Measurements from ENCODE around the gene FITM1.
A peak's percentile ranks its signal among the peaks of the same experiment; 100 is the strongest.

Gene FITM1

GRCh38 chr14:24139272-24139934 lies 8.9 kb downstream of the FITM1 start:
- DNase-seq (ENCODE audit: low read depth in 2 of 2): no peak

DNA sequence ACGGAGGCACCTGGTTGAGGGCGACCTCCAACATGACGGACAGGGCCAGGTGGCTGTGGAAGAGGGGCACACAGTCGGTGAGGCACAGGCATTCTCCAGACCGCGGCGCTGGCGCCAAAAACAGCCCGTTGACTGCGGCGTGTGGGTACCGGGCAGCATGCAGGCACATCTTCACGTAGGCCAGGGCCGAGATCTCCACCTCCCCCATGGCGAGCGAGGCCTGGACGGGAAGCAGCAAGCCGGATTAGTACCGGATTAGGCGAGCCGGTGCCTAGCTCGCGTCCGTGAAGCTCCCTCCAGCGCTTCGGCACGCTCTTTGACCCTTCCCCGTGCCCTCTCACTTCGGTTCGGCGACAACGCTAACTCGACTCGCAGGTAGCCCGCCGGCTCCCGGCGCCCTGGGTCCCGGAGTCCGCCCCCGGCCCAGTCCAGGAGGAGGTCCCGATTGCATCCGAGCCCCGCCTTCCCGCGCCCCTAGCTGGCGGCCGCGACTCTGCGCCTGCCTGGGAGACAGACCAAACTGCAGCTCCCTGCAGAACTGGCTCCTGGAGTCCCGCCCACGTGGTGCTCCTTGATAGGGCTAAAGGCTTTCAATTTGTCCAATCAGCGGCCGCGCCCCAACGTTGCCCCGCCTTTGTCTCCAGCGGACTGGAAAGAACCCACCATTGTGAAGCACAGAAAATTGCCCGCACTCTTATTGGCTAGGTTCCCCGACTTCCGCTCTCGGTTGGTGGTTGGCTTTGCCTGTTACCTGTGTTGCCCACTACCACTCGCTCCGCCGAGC lies 10.8 kb downstream of the FITM1 start, which contains the start of gene EMC9:
Gene EMC9, minus strand, starts transcription at position 495 of the 784 bp plus-strand sequence. Its CDS starts 287 bp downstream, at position 208.
- peak; percentile 99 for DNase-seq (ENCODE audit: low read depth in 2 of 2)

- DNase-seq (ENCODE audit: low read depth in 2 of 2): no peak
These were observed 13.1 kb downstream of the FITM1 start for GRCh38 chr14:24143511-24143910.

DNA sequence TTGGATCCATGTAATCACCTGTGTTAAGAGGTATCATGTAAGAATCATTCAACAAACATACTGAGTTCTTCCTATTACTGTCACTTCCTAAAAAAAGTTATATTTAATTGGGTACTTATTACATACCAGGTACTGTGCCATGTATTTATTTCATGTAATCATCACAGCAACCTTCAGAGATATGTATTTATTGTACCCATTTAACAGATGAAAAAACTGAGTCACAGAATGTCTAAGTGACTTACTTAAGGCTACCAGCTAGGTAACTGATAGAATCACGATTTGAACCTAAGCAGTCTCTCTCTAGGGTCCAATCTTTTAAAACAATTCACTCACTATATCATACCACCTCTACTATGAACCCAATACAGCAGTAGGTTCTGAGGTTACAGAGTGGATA lies 14.0 kb downstream of the FITM1 start:
- DNase-seq (ENCODE audit: low read depth in 2 of 2): no peak

DNA sequence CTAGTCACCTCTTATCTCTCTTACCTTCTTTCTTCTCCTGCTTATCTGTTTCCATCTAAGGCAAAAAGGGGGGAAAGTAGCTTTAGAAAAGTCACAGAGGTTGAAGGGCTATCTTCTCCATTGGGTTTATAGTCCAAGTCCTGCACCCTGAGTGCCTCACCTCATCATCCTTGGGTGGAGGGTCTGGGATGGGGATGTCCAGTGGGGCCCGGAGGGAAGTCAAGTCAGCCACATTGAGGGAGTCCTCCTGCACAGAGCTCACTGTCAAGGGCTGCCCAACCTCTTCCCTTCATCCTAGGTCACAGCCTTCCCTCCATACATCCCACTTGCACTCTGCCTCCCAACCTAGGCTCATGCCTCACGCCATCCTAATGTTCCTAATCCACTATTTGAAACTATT lies 14.8 kb downstream of the FITM1 start:
- no peak for DNase-seq (ENCODE audit: low read depth in 2 of 2)

DNA sequence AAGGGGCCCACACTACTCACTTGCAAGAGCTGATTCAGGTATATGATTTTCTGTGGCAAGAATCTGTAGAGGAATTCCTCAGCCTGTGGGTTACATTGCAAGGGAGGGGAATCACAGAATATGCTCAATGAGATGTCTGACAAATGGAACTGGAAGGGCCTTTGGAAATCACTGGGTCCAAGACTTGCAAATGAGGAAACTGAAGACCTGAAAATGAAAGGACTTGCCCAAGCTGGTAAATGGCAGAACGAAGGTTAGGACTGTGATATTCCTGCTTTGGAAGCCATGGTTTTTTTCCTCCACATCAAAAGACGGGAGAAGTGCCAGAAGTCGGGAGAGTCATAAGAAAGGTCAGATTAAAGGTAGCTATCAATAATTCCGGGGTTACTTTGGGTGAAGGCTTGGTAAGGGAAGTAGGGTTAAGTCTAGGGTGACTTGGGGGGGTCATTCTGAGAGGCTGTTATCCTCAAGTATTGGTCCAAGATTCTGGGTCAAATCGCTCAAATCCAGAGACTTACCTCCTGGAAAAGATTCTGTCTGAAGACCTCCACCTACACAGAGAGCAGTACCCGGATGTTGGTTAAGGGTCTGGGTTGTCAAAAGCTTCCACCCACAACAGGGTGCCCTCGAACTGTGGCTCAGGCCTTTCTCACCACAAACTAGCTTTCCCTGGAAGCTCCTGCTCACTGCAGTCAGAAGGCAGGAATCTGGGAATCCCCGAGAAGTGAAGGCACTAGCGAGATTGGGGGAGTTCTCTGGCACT lies 15.4 kb downstream of the FITM1 start:
- DNase-seq (ENCODE audit: low read depth in 2 of 2): no peak

- peak; percentile 65 to 75 for DNase-seq (ENCODE audit: low read depth in 2 of 2)
These were observed 16.1 kb downstream of the FITM1 start, which contains the start of gene PSME2 for GRCh38 chr14:24146453-24146977. Gene PSME2 (minus strand): TSS chr14:24146610. CDS start chr14:24146581, 29 bp downstream.

GRCh38 chr14:24146978-24147760 lies 16.7 kb downstream of the FITM1 start, which contains the start of gene RNF31:
Gene RNF31 (plus strand): TSS chr14:24147498. CDS start chr14:24147699, 201 bp downstream.
- DNase-seq (ENCODE audit: low read depth in 2 of 2): peak; percentile 93 to 95

- no peak for DNase-seq (ENCODE audit: low read depth in 2 of 2)
These were observed 17.4 kb downstream of the FITM1 start for GRCh38 chr14:24147761-24148428.

DNA sequence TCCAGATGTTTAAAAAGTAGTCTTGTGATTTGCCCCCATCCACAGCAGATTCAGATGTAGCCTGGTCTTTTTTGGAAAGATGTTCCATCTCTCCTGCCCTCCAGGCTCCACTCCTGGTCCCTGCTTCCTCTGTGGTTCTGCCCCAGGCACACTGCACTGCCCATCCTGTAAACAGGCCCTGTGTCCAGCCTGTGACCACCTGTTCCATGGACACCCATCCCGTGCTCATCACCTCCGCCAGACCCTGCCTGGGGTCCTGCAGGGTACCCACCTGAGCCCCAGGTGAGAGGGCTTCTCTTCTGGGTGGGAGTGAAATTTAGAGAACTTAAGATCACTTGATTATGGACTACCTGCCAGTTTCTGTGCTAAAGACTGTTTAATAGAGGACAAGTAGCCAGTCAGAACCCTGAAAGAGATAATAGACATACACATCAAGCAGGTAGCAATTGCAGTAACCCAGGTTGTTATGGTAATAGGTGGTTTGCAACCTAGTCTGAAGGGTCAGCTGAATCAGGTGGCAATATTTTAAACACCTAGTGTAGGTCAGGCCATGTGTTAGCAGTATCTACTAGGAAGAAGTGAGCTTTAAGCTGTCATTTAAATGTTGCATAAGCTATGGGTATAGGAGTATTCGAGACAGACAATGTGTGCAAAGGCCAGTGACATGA lies 19.0 kb downstream of the FITM1 start:
- DNase-seq (ENCODE audit: low read depth in 2 of 2): no peak

- DNase-seq (ENCODE audit: low read depth in 2 of 2): no peak
These were observed 19.6 kb downstream of the FITM1 start for GRCh38 chr14:24150061-24150460.

- DNase-seq (ENCODE audit: low read depth in 2 of 2): no peak
These were observed 20.1 kb downstream of the FITM1 start for GRCh38 chr14:24150567-24150966.

DNA sequence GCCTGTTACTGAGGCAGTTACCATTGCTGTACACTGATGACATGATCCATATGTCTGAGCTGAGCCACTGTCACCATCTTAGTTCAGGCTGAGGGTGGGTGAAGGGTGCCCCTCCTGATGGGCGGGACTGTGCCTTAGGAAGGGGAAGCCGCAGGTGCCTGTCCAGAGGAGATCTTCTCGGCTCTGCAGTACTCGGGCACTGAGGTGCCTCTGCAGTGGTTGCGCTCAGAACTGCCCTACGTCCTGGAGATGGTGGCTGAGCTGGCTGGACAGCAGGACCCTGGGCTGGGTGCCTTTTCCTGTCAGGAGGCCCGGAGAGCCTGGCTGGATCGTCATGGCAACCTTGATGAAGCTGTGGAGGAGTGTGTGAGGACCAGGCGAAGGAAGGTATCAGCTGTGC lies 20.5 kb downstream of the FITM1 start:
- no peak for DNase-seq (ENCODE audit: low read depth in 2 of 2)

DNA sequence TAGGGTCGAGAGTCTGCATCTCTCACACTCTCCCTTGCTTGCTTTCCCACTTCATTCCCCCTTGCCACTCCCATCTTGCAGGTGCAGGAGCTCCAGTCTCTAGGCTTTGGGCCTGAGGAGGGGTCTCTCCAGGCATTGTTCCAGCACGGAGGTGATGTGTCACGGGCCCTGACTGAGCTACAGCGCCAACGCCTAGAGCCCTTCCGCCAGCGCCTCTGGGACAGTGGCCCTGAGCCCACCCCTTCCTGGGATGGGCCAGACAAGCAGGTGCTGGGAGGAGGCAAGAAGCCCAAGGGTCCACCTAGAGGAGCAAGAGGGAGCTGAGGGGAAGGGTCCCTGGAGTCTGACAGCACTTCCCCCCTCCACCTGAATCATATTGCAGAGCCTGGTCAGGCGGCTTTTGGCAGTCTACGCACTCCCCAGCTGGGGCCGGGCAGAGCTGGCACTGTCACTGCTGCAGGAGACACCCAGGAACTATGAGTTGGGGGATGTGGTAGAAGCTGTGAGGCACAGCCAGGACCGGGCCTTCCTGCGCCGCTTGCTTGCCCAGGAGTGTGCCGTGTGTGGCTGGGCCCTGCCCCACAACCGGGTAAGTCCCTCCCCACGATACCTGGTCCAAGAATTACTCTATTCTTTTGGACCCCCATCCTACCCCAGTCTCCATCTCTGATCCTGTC lies 21.1 kb downstream of the FITM1 start:
- no peak for DNase-seq (ENCODE audit: low read depth in 2 of 2)

GRCh38 chr14:24155100-24155499 lies 24.6 kb downstream of the FITM1 start:
- DNase-seq (ENCODE audit: low read depth in 2 of 2): no peak

DNA sequence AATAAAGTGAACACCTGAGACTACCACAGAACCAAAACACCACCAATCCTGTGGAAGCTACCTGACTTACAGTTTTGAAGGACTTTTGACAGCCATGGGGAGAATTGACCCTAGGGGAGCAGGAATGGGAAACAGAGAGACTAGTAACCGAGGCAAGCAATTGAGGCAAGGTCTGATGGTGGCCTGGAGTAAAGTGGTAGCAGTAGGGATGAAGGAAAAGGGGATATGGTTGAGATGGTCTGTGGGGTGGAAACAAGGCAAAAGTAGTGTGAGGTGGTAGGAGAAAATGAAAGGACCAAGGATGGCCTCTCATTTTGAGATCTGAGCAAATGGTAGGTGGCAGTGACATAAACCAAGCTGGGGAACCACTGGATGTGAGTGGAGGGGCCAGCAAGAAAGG lies 26.4 kb downstream of the FITM1 start:
- DNase-seq (ENCODE audit: low read depth in 2 of 2): no peak

DNA sequence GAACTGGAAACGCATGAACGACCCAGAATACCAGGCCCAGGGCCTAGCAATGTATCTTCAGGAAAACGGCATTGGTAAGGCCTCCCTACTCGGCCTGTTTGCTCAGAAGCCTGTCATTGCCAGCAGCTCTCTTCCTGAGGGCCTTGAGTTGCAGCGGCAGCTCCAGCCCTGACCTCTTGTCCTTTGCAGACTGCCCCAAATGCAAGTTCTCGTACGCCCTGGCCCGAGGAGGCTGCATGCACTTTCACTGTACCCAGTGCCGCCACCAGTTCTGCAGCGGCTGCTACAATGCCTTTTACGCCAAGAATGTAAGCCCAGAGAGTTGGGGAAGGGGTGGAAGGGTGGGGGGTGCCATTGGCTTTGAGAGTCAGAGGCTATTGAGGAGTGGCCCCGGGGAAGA lies 26.9 kb downstream of the FITM1 start:
- DNase-seq (ENCODE audit: low read depth in 2 of 2): no peak

DNA sequence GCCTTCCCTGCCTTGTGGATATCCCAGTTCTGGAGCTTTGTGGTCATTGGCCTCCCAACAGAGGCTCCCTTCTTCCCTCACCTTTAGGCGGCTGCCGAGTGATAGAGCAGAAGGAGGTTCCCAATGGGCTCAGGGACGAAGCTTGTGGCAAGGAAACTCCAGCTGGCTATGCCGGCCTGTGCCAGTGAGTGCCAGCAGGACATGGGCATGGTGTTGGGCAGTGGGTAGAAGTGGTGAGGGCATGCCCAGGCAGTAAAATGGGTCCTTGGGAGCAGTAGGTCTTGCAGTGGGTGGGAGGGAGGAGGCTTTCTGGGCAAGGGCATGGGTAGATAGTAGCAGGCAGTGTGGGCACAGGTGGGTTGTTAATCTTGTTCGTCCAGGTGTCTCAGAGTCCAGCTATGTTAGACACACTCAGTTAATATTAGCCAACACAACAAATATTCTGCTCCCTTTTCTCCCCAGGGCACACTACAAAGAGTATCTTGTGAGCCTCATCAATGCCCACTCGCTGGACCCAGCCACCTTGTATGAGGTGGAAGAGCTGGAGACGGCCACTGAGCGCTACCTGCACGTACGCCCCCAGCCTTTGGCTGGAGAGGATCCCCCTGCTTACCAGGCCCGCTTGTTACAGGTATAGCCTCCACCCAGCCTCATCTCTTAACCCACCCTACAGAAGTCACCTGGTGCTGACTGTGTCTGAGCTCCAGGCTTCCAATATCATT lies 29.5 kb downstream of the FITM1 start:
- no peak for DNase-seq (ENCODE audit: low read depth in 2 of 2)

DNA sequence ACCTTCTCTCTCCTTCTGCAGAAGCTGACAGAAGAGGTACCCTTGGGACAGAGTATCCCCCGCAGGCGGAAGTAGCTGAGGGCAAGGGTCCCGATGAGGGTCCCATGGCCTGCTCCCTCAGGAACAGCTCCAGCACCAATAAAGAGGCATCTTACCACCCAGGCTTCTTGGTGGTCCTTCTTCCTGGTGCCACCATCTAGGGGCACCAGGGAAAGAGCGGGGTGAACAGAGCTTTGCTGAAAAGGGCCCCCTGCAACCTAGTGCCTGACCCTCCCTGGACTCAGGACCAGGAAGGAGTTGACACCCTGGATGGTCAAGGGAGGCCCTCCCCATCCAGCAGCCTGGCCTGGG lies 30.0 kb downstream of the FITM1 start:
- no peak for DNase-seq (ENCODE audit: low read depth in 2 of 2)
